OCI-LY7 (cell line): ENCODE measurements around the gene IZUMO2. TPM values are rescaled to one million over a fixed set of nuclear protein-coding genes. Genes with fewer than 3 reads are reported as not detected.

Experiments used
- BruUV-seq: library from RNA; stranded (reverse); fragments of 400-500 nt; replicated peaks from 2 replicates; lab custom pipeline; 2021; lab: Mats Ljungman, UMichigan
- CTCF ChIA-PET: fragments of 300-600 bp; sonication (Branson Sonifier 250); formaldehyde crosslinking; loops from one replicate; lab custom pipeline; 2022; ENCODE audit warnings: antibody characterized with exemption; ENCODE audit not compliant: unreplicated experiment; lab: Charles Lee
- POLR2A ChIA-PET: fragments of 300-600 bp; sonication (Branson Sonifier 250); formaldehyde crosslinking; loops from one replicate; lab custom pipeline; 2022; ENCODE audit warnings: antibody characterized with exemption; lab: Charles Lee
- DNase-seq: peaks from one replicate; pipeline ENCODE4 v3.0.0-alpha.2; 2015; ENCODE audit warnings: low spot score
- H2AFZ ChIP-seq: fragments of 200-600 bp; sonication (generic), shearing (Covaris generic); 2 replicates; pipeline ENCODE4 v1.6.1; 2014; ENCODE audit warnings: mild to moderate bottlenecking, antibody characterized with exemption, low read length, moderate library complexity
- H3K27ac ChIP-seq: fragments of 200-600 bp; sonication (generic); 2 replicates; pipeline ENCODE4 v1.5.1; 2014; ENCODE audit warnings: mixed run types, low read depth, mild to moderate bottlenecking, moderate library complexity, low read length, inconsistent platforms; ENCODE audit not compliant: poor library complexity, severe bottlenecking
- H3K36me3 ChIP-seq: fragments of 200-600 bp; sonication (generic); 2 replicates; pipeline ENCODE4 v1.6.1; 2014; ENCODE audit warnings: mild to moderate bottlenecking, antibody characterized with exemption, low read length, moderate library complexity, mixed read lengths; ENCODE audit not compliant: insufficient read depth
- H3K4me1 ChIP-seq: fragments of 200-600 bp; sonication (generic); 2 replicates; pipeline ENCODE4 v1.5.1; 2014; ENCODE audit warnings: mild to moderate bottlenecking, low read length; ENCODE audit not compliant: insufficient read depth, poor library complexity, severe bottlenecking
- H3K4me2 ChIP-seq: fragments of 200-600 bp; sonication (generic); 2 replicates; pipeline ENCODE4 v1.6.1; 2014; ENCODE audit warnings: mild to moderate bottlenecking, low read length
- H3K4me3 ChIP-seq: fragments of 200-600 bp; sonication (generic); 2 replicates; pipeline ENCODE4 v1.5.1; 2014; ENCODE audit warnings: mild to moderate bottlenecking, low read depth, low read length; ENCODE audit not compliant: poor library complexity, severe bottlenecking
- H3K79me2 ChIP-seq: fragments of 200-600 bp; sonication (generic); 2 replicates; pipeline ENCODE4 v1.6.1; 2016; ENCODE audit warnings: low read depth, mild to moderate bottlenecking, low read length, moderate library complexity, mixed read lengths; ENCODE audit not compliant: insufficient read depth
- H3K9me2 ChIP-seq: fragments of 200-600 bp; sonication (generic); 2 replicates; pipeline ENCODE4 v1.6.1; 2016; ENCODE audit warnings: mild to moderate bottlenecking, low read length, mixed read lengths; ENCODE audit not compliant: insufficient read depth
- H3K9me3 ChIP-seq: fragments of 200-600 bp; sonication (generic); 2 replicates; pipeline ENCODE4 v1.6.1; 2014; ENCODE audit warnings: mild to moderate bottlenecking, mixed run types, low read length, mixed read lengths
- H4K20me1 ChIP-seq: fragments of 200-600 bp; sonication (generic); 2 replicates; pipeline ENCODE4 v1.6.1; 2014; ENCODE audit warnings: mild to moderate bottlenecking, antibody characterized with exemption, low read length, moderate library complexity, mixed read lengths; ENCODE audit not compliant: insufficient read depth
- CTCF ChIP-seq: fragments of 200-600 bp; sonication (generic); conservative IDR thresholded peaks from 2 replicates; pipeline ENCODE4 v1.5.1; 2014; ENCODE audit warnings: mild to moderate bottlenecking, antibody characterized with exemption, low read length, moderate library complexity, mixed read lengths
- EZH2phosphoT487 ChIP-seq: fragments of 200-600 bp; sonication (generic); IDR thresholded peaks from 2 replicates; pipeline ENCODE4 v1.6.1; 2018; ENCODE audit warnings: low read depth, borderline replicate concordance, mild to moderate bottlenecking, mixed run types, antibody characterized with exemption, low read length, moderate library complexity, mixed read lengths
- intact Hi-C: fragments of 100-400 bp; cut with micrococcal nuclease; formaldehyde crosslinking; loops from one replicate; pipeline ENCODE4 v1.10.0; 2022; ENCODE audit not compliant: unreplicated experiment
- total RNA-seq, 2 experiments: library from RNA; depleted of rRNA in 1 of 2; stranded (reverse); fragments of >200 nt in 1 of 2; shearing (Covaris generic) in 1 of 2; gene quantifications; 2 replicates each; pipeline ENCODE4 v1.2.3, GENCODE V29; 2014 to 2022

The IZUMO2 gene
- total RNA-seq, 2 experiments from 2014 or later = not detected

GRCh38 chr19:50190439-50190891, 27.4 kb upstream of the IZUMO2 start:
- H3K79me2 ChIP-seq = no peaks in the 10 kb centered on the region
- DNase-seq = no peak
- ChIA-PET POLR2A (no interaction called here), CTCF (no interaction called here)
- no peak overlapping the region for H3K27ac ChIP-seq
- H3K9me2 ChIP-seq = no peaks in the 10 kb centered on the region
- H3K4me2 ChIP-seq = no peak overlapping the region
- no peaks in the 10 kb centered on the region for H3K4me1 ChIP-seq
- H3K36me3 ChIP-seq = no peaks in the 10 kb centered on the region
- intact Hi-C loops = no loop called here
- H3K4me3 ChIP-seq = no peak overlapping the region
- no peak for TF ChIP-seq CTCF
- no peak for TF ChIP-seq EZH2phosphoT487
- BruUV-seq = no TSS peak
- no peaks in the 10 kb centered on the region for H3K9me3 ChIP-seq
- H4K20me1 ChIP-seq = no peaks in the 10 kb centered on the region
- H2AFZ ChIP-seq = no peak overlapping the region

- no peak overlapping the region for H3K4me2 ChIP-seq
- CTCF ChIA-PET = no interaction called here
- POLR2A ChIA-PET = no interaction called here
- TF ChIP-seq EZH2phosphoT487 = no peak
- no peak for TF ChIP-seq CTCF
- no peak overlapping the region for H3K27ac ChIP-seq
- H3K9me2 ChIP-seq = no peaks in the 10 kb centered on the region
- no peaks in the 10 kb centered on the region for H3K79me2 ChIP-seq
- no peaks in the 10 kb centered on the region for H3K4me1 ChIP-seq
- intact Hi-C loops = no loop called here
- no peaks in the 10 kb centered on the region for H3K36me3 ChIP-seq
- BruUV-seq = no TSS peak
- no peaks in the 10 kb centered on the region for H3K9me3 ChIP-seq
- H2AFZ ChIP-seq = no peak overlapping the region
- DNase-seq = no peak
- no peaks in the 10 kb centered on the region for H4K20me1 ChIP-seq
- no peak overlapping the region for H3K4me3 ChIP-seq
Measured at GRCh38 chr19:50189331-50189730, 26.2 kb upstream of the IZUMO2 start.

- Histone ChIP-seq H3K4me3 (no peak overlapping the region), H3K9me3 (no peaks in the 10 kb centered on the region), H4K20me1 (no peaks in the 10 kb centered on the region), H3K36me3 (no peaks in the 10 kb centered on the region), H3K27ac (no peak overlapping the region), H2AFZ (no peak overlapping the region), H3K79me2 (no peaks in the 10 kb centered on the region), H3K4me1 (no peaks in the 10 kb centered on the region), H3K9me2 (no peaks in the 10 kb centered on the region), H3K4me2 (no peak overlapping the region)
- ChIA-PET POLR2A (no interaction called here), CTCF (no interaction called here)
- intact Hi-C loops = no loop called here
- BruUV-seq = no TSS peak
- no peak for DNase-seq
- no peak for TF ChIP-seq EZH2phosphoT487
- TF ChIP-seq CTCF = no peak
Measured at GRCh38 chr19:50187937-50188336, 24.9 kb upstream of the IZUMO2 start.
